Stimulated activated CD8-positive, alpha-beta memory T cell treated with anti-CD3 and anti-CD28 coated beads, Interleukin-7, amount 100 ng/mL, for 4 hours (primary cell): ENCODE measurements around the gene ZNF503.

Experiments used
- DNase-seq, 2 donors: peaks; one replicate each; pipeline ENCODE4 v3.0.0-alpha.2; 2020; ENCODE audit warnings: low read depth in 2 of 2

ZNF503 gene

GRCh38 chr10:75353183-75353582 is 48.4 kb downstream of the ZNF503 start:
- DNase-seq: no peak

DNA sequence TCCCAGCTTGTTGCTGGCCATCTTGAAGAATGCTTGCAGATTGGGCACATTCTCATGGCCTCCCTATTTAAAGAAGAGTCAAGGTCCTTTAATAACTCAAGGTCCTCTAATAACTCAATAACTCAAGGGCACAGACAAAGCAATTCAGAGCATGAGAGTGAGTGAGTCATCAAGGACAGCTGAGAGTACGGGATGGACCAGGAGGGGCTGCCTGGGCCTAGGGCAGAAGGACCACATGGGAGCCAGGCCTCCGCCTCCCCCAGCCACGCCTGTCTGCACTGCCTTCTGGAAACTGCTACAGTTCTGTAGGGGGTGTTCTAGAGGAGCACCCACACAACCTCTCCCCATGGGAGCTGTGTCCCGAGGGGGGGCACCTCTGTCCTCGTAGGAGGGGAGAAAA is 48.9 kb downstream of the ZNF503 start:
- DNase-seq: no peak

GRCh38 chr10:75351637-75352036 is 49.9 kb downstream of the ZNF503 start:
- no peak for DNase-seq

DNA sequence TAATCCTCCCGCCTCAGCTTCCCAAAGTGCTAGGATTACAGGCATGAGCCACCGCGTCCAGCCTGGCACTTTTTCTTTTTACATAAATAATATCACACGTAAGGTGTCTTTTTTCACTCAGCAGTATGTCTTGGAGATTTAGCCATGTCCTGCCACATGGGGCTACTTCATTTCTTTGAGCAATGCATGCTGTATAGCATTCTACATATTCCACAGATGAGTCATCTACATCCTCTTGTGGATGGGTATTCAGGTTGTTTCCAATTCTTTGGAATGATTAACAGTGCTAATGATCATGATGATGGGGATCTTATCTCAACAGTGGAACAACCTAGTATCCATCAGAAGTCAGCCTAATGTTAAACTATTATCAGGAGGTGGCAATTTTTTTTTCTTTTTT is 50.8 kb downstream of the ZNF503 start:
- no peak for DNase-seq
